Mesendoderm (in vitro differentiated cells): ENCODE results near the gene F12.
A peak's percentile ranks its signal among the peaks of the same experiment; 100 is the strongest.

Source experiments
- DNase-seq: peaks from one replicate; pipeline ENCODE4 v3.0.0; 2013
- H2AK5ac ChIP-seq: 2 replicates; pipeline ENCODE4 v1.6.1; 2013; ENCODE audit warnings: low read length, inconsistent platforms
- H2BK120ac ChIP-seq: 2 replicates; pipeline ENCODE4 v1.6.1; 2013; ENCODE audit warnings: low read depth, mild to moderate bottlenecking, low read length, moderate library complexity, mixed read lengths
- H2BK15ac ChIP-seq: replicated peaks from 2 replicates; pipeline ENCODE4 v1.6.1; 2013; ENCODE audit warnings: low read depth, mild to moderate bottlenecking, moderate library complexity
- H2BK5ac ChIP-seq: 2 replicates; pipeline ENCODE4 v1.6.1; 2013; ENCODE audit warnings: low read length, inconsistent platforms
- H3K18ac ChIP-seq: 2 replicates; pipeline ENCODE4 v1.6.1; 2013; ENCODE audit warnings: mild to moderate bottlenecking, low read length, mixed read lengths
- H3K23ac ChIP-seq: one replicate; pipeline ENCODE4 v1.6.1; 2013; ENCODE audit warnings: low read length
- H3K27ac ChIP-seq: 2 replicates; pipeline ENCODE4 v1.5.1; 2013; ENCODE audit warnings: low read depth, mild to moderate bottlenecking, inconsistent platforms, low read length, moderate library complexity
- H3K27me3 ChIP-seq: 2 replicates; pipeline ENCODE4 v1.6.1; 2013; ENCODE audit warnings: low read length, control low read depth, mild to moderate bottlenecking, inconsistent platforms; ENCODE audit not compliant: insufficient read depth, poor library complexity
- H3K36me3 ChIP-seq: 2 replicates; pipeline ENCODE4 v1.6.1; 2013; ENCODE audit warnings: low read length, inconsistent platforms; ENCODE audit not compliant: control insufficient read depth, insufficient read depth
- H3K4ac ChIP-seq: one replicate; pipeline ENCODE4 v1.6.1; 2013; ENCODE audit warnings: low read depth, mild to moderate bottlenecking, low read length, moderate library complexity
- H3K4me1 ChIP-seq: 2 replicates; pipeline ENCODE4 v1.6.1; 2013; ENCODE audit warnings: low read depth, low read length, inconsistent platforms; ENCODE audit not compliant: control insufficient read depth
- H3K4me2 ChIP-seq: 2 replicates; pipeline ENCODE4 v1.6.1; 2013; ENCODE audit warnings: low read length
- H3K4me3 ChIP-seq: 2 replicates; pipeline ENCODE4 v1.5.1; 2013; ENCODE audit warnings: mild to moderate bottlenecking, low read length
- H3K56ac ChIP-seq: one replicate; pipeline ENCODE4 v1.6.1; 2013; ENCODE audit warnings: low read length
- H3K79me1 ChIP-seq: 2 replicates; pipeline ENCODE4 v1.6.1; 2013; ENCODE audit warnings: low read length, inconsistent platforms
- H3K79me2 ChIP-seq: 2 replicates; pipeline ENCODE4 v1.6.1; 2013; ENCODE audit warnings: mild to moderate bottlenecking, low read length; ENCODE audit not compliant: control insufficient read depth, insufficient read depth
- H3K9ac ChIP-seq: 2 replicates; pipeline ENCODE4 v1.6.1; 2013; ENCODE audit warnings: low read length, inconsistent platforms
- H4K5ac ChIP-seq: one replicate; pipeline ENCODE4 v1.6.1; 2013; ENCODE audit warnings: low read length
- H4K8ac ChIP-seq: one replicate; pipeline ENCODE4 v1.6.1; 2013; ENCODE audit warnings: low read depth, mild to moderate bottlenecking, control low read depth, low read length, moderate library complexity
- WGBS: extraction: QIAGEN DNeasy Blood & Tissue Kit; methylation state at CpG from one replicate; pipeline ENCODE4 v1.1.7; 2013; ENCODE audit warnings: low lambda C conversion rate, missing lambda C conversion rate; ENCODE audit not compliant: insufficient coverage; ENCODE audit errors: extremely low coverage; 5-methylcytosine and 5-hydroxymethylcytosine counted together

F12 gene

DNA sequence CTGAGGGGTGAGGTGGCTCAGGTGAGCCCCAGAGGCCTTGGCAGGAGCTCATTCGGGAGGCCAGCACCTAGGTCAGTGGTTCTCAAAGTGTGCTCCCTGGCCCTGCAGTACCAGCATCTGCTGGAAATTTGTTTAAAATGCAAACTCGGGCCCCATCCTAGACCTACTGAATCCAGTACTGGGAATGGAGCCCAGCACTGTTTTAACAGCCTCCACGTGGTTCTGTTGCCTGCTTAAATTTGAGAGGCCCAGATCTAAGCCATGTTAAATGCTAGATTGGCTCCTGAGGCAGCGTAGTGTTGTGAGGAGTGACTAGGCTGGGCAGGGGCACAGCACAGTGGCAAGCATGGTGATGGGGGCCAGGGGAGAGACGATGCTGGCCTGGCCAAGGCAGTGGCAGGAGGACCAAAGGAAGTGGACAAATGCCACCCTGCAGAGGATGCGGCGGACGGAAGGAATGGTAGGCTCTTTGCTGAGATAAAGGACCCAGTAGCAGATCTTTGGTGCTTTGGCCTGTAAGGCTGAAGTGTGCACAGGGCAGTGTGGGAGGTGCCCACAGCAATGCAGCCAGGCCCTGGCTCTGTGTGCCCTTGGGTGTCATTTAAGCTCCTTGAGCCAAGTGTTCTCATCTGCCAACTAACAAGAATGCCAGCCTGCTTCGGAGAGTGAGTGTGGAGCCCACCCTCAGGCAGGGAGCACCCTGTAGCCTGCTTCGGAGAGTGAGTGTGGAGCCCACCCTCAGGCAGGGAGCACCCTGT is 41.5 kb upstream of the F12 start:
- WGBS, result no CpG with 5 or more reads among the region's 10 CpGs
- Histone ChIP-seq H3K4me2 (no peak overlapping the region), H2BK15ac (no peak overlapping the region), H2BK5ac (no peak overlapping the region), H4K8ac (no peak overlapping the region), H3K4me3 (no peak overlapping the region), H3K27me3 (no peaks in the 10 kb centered on the region), H4K5ac (no peak overlapping the region), H3K79me2 (no peaks in the 10 kb centered on the region), H2AK5ac (no peak overlapping the region), H3K27ac (no peak overlapping the region), H3K9ac (no peak overlapping the region), H3K4me1 (peaks cover 2% of the 10 kb centered on the region), H3K36me3 (no peaks in the 10 kb centered on the region), H3K79me1 (no peaks in the 10 kb centered on the region), H2BK120ac (no peak overlapping the region), H3K23ac (no peak overlapping the region), H3K56ac (no peak overlapping the region), H3K18ac (no peak overlapping the region), H3K4ac (no peak overlapping the region)
- no peak for DNase-seq

DNA sequence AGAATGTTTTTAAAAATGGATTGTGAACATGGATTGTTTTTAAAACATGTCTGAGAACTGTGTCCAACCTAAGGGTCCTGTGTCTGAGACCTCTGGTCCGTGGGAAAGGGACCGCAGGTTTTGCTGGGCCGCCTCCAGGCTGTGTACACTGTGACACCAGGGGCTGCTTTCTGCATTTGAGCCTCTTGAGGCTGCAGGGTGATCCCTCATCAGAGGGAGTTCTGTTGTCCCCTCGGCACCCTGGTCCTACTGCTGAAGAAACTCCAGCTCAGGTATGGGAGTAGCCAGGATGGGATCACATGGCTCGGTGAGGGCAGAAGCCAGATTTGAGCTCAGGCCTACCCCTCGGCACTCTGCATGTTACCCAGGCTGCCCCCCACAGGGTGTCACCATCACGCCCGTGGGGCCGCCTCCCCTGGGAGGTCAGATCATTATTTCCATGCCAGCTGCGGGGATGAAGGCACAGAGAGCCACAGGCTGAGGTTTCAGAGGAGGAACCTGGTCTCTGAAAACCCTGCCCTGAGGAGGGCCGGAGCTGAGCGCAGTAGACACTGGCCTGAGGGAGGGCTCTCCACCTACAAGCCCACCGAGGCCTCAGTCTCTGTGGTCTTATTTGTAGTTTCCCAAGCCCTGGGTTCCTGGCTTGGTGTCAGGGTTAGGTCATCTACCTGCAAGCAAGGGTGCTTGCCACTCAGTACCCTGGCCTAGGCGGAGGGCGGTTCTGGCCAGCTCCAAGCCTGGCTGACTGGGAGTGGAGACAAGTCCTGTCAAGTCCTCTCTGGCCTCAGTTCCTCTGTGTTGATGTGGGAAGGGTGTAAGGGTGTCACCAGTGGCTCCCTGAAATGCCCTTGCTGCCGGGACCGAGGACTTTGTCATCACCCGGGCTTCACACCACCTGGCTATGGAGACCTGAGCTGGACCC is 40.0 kb upstream of the F12 start:
- peaks cover 2% of the 10 kb centered on the region for H3K4me1 ChIP-seq
- WGBS, result no CpG with 5 or more reads among the region's 18 CpGs

DNA sequence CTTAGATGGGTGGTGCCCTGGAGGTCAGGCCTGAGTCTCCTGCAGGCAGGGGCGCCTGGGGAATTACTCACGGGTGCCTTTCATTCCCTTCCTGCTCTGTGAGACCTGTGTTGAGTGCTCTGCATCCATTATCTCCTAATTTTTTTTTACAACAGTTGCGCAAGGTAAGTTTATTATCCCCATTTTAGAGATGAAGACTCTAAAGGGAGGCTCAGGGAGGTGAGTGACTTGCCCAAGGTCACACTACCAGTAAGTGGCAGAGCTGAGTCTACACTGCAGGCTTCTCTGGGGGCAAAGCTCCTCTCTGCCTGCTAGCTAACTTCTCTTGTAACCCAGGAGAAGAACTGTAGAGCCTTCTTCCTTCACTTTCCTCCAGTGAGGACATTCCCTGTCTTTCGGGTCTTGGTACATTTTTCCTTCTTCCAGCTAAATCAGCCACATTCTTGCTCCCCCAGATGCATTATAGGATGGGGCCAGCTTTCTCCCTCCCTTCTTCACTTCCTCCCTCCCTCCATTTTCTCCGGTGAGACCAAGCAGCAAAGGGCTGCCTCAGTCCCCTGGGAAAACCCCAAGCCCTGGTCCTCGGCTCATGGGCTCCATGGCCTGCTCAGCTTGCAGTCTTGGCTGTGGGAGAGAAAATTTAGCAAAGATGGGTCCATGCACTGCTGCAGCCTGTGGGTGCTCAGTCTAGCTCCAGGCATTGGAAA is 39.0 kb upstream of the F12 start:
- H4K8ac ChIP-seq, result no peak overlapping the region
- peaks cover 2% of the 10 kb centered on the region for H3K4me1 ChIP-seq
- H3K79me2 ChIP-seq, result no peaks in the 10 kb centered on the region
- no peaks in the 10 kb centered on the region for H3K79me1 ChIP-seq
- H2BK120ac ChIP-seq, result no peak overlapping the region
- no peak overlapping the region for H2BK5ac ChIP-seq
- H3K36me3 ChIP-seq, result no peaks in the 10 kb centered on the region
- no peaks in the 10 kb centered on the region for H3K27me3 ChIP-seq
- no peak overlapping the region for H3K4me3 ChIP-seq
- H3K18ac ChIP-seq, result no peak overlapping the region
- DNase-seq, result no peak
- H3K23ac ChIP-seq, result no peak overlapping the region
- H3K4me2 ChIP-seq, result no peak overlapping the region
- H3K9ac ChIP-seq, result no peak overlapping the region
- H4K5ac ChIP-seq, result no peak overlapping the region
- H3K4ac ChIP-seq, result no peak overlapping the region
- no peak overlapping the region for H3K56ac ChIP-seq
- no peak overlapping the region for H2BK15ac ChIP-seq
- H3K27ac ChIP-seq, result no peak overlapping the region
- H2AK5ac ChIP-seq, result no peak overlapping the region
- no CpG with 5 or more reads among the region's 6 CpGs for WGBS

More for the DNA sequence above, 40.0 kb upstream of the F12 start:
- Histone ChIP-seq H3K27ac (no peak overlapping the region), H3K36me3 (no peaks in the 10 kb centered on the region), H3K79me1 (no peaks in the 10 kb centered on the region), H3K23ac (no peak overlapping the region), H2BK120ac (no peak overlapping the region), H3K4ac (no peak overlapping the region), H3K18ac (no peak overlapping the region), H2BK5ac (no peak overlapping the region), H4K8ac (no peak overlapping the region), H3K9ac (no peak overlapping the region), H4K5ac (no peak overlapping the region), H3K79me2 (no peaks in the 10 kb centered on the region), H2BK15ac (no peak overlapping the region), H3K56ac (no peak overlapping the region), H3K27me3 (no peaks in the 10 kb centered on the region), H3K4me2 (no peak overlapping the region), H2AK5ac (no peak overlapping the region), H3K4me3 (no peak overlapping the region)
- DNase-seq, result no peak

GRCh38 chr5:177447611-177448243 is 38.4 kb upstream of the F12 start:
- Histone ChIP-seq H3K4me2 (peak overlapping the region; percentile 52), H3K79me2 (no peaks in the 10 kb centered on the region), H2BK5ac (peak overlapping the region; percentile 9), H3K79me1 (no peaks in the 10 kb centered on the region), H3K36me3 (no peaks in the 10 kb centered on the region), H3K9ac (peak overlapping the region; percentile 59), H3K27me3 (no peaks in the 10 kb centered on the region), H3K56ac (peak overlapping the region; percentile 77), H3K4me3 (no peak overlapping the region), H2BK120ac (no peak overlapping the region), H3K27ac (no peak overlapping the region), H2BK15ac (no peak overlapping the region), H4K8ac (no peak overlapping the region), H2AK5ac (no peak overlapping the region), H3K4me1 (peaks cover 2% of the 10 kb centered on the region), H3K18ac (no peak overlapping the region), H3K4ac (no peak overlapping the region), H4K5ac (no peak overlapping the region), H3K23ac (no peak overlapping the region)
- WGBS, result no CpG with 5 or more reads among the region's 23 CpGs
- peak; percentile 88 for DNase-seq

DNA sequence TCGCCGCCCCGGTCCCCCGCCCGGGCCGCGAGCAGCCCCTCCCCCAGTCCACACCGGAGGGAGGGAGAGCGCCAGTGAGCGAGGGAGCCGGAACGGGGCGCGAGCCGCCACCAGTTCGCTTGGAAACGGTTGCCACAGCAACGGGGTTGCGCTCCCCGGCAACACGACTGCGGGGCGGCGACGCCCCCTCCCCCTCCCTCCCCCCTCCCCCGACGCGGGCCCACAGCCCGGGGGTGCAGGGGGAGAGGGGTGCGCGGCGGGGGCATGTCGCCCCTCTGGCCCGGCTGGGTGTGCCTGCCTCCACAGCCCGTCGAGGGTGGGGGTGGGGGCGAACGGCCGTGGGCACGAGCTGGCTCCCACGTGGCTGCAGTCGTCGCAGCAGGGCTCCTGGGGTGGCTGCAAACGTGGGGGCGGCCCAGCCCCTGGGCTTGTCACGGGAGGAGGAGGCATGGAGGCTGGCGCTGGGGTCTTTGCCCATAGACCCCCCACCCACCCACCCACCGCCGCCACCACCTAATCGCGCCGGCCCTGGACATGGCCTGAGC is 37.8 kb upstream of the F12 start:
- H3K9ac ChIP-seq, result peak overlapping the region; percentile 76
- no peak overlapping the region for H3K27ac ChIP-seq
- H3K23ac ChIP-seq, result no peak overlapping the region
- H4K5ac ChIP-seq, result no peak overlapping the region
- H3K4me1 ChIP-seq, result peaks cover 2% of the 10 kb centered on the region
- no peak overlapping the region for H3K4ac ChIP-seq
- WGBS, result no CpG with 5 or more reads among the region's 52 CpGs
- no peaks in the 10 kb centered on the region for H3K36me3 ChIP-seq
- peak overlapping the region; percentile 90 for H3K56ac ChIP-seq
- no peaks in the 10 kb centered on the region for H3K79me1 ChIP-seq
- H2BK120ac ChIP-seq, result no peak overlapping the region
- DNase-seq, result peak; percentile 76
- no peak overlapping the region for H2BK15ac ChIP-seq
- no peaks in the 10 kb centered on the region for H3K79me2 ChIP-seq
- peak overlapping the region; percentile 11 for H3K18ac ChIP-seq
- no peak overlapping the region for H4K8ac ChIP-seq
- no peaks in the 10 kb centered on the region for H3K27me3 ChIP-seq
- no peak overlapping the region for H3K4me3 ChIP-seq
- H2AK5ac ChIP-seq, result no peak overlapping the region
- H3K4me2 ChIP-seq, result peak overlapping the region; percentile 85
- no peak overlapping the region for H2BK5ac ChIP-seq
